GM12872 (cell line): Measurements from ENCODE around the gene RABEPK.
A peak's percentile ranks its signal among the peaks of the same experiment; 100 is the strongest.

ENCODE experiments used
- CTCF ChIP-seq: IDR thresholded peaks from 3 replicates; pipeline ENCODE4 v1.5.1; 2011; ENCODE audit warnings: low read depth, mild to moderate bottlenecking, low read length, moderate library complexity; ENCODE audit not compliant: insufficient read depth

Gene RABEPK

GRCh38 chr9:125189361-125190289 lies 10.7 kb upstream of the RABEPK start, which contains the start of gene PPP6C:
Gene PPP6C (minus strand): TSS chr9:125189803. CDS start chr9:125189718, 85 bp downstream.
- peak; percentile 78 for TF ChIP-seq CTCF

- no peak for TF ChIP-seq CTCF
Observed at GRCh38 chr9:125190361-125190801, 10.0 kb upstream of the RABEPK start.

- no peak for TF ChIP-seq CTCF
Observed at GRCh38 chr9:125202846-125203618, 2.7 kb downstream of the RABEPK start.

- no peak for TF ChIP-seq CTCF
Observed at GRCh38 chr9:125204477-125204876, 4.1 kb downstream of the RABEPK start.

GRCh38 chr9:125214186-125214585 lies 13.8 kb downstream of the RABEPK start:
- TF ChIP-seq CTCF = no peak

- no peak for TF ChIP-seq CTCF
Observed at GRCh38 chr9:125218621-125219020, 18.3 kb downstream of the RABEPK start.

GRCh38 chr9:125227761-125228160 lies 27.4 kb downstream of the RABEPK start:
- TF ChIP-seq CTCF = no peak
